Measurements from ENCODE around the gene ARL2BP.

DNA sequence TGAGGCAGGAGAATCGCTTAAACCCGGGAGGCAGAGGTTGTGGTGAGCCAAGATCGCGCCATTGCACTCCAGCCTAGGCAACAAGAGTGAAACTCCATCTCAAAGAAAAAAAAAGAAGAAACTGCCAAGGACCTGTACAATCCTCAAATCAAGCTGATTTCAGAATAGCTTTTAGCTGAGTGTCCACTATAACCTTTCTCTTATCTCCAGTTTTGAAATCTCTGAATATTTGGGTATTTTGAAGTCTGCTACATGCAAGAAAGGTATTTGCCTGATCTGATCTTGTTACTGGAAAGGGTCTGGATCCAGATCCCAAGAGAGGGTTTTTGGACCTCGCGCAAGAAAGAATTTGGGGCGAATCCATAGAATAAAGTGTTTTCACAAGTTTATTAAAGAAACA, 19.1 kb upstream of the ARL2BP start:
- TF ChIP-seq, protein P1, sequence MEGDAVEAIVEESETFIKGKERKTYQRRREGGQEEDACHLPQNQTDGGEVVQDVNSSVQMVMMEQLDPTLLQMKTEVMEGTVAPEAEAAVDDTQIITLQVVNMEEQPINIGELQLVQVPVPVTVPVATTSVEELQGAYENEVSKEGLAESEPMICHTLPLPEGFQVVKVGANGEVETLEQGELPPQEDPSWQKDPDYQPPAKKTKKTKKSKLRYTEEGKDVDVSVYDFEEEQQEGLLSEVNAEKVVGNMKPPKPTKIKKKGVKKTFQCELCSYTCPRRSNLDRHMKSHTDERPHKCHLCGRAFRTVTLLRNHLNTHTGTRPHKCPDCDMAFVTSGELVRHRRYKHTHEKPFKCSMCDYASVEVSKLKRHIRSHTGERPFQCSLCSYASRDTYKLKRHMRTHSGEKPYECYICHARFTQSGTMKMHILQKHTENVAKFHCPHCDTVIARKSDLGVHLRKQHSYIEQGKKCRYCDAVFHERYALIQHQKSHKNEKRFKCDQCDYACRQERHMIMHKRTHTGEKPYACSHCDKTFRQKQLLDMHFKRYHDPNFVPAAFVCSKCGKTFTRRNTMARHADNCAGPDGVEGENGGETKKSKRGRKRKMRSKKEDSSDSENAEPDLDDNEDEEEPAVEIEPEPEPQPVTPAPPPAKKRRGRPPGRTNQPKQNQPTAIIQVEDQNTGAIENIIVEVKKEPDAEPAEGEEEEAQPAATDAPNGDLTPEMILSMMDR (conservative IDR thresholded peaks at IDR 0.05; ENCODE audit: low read depth, low read length), result no peak
- TF ChIP-seq EZH2 (IDR thresholded peaks at IDR 0.05; ENCODE audit: borderline replicate concordance, low read depth, low read length, poor library complexity, severe bottlenecking), result no peak
